ENCODE measurements around the gene AP1S3.
"Not testable (repeated sequence)": the region's sequence is repeated elsewhere in the genome, so short reads cannot be mapped to it uniquely, and the experiment has no call there.

The AP1S3 gene

DNA sequence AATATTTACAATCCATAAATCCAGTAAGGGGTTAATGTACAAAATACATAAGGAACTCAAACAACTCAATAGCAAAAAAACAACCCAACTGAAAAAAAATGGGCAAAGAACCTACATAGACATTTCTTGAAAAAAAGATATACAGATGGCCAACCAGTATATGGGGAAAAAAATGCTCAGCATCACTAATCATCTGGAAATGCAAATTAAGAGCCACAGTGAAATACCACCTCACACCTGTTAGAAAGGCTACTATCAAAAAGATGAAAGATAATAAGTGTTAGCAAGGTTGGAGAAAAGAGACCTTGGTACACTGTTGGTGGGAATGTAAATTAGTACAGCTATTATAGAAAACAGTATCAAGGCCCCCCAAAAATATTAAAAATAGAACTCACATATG, 14.6 kb downstream of the AP1S3 start:
- Histone ChIP-seq H3K4me3 (ENCODE audit: low read length) (no peak overlapping the region), H3K27me3 (ENCODE audit: insufficient read depth, low read length) (no peaks in the 10 kb centered on the region), H3K4me1 (ENCODE audit: insufficient read depth, low read length) (no peaks in the 10 kb centered on the region), H3K27ac (ENCODE audit: low read length) (no peak overlapping the region), H3K9me3 (ENCODE audit: insufficient read depth, low read depth, low read length) (no peaks in the 10 kb centered on the region), H3K36me3 (ENCODE audit: insufficient read depth, low read depth, low read length) (no peaks in the 10 kb centered on the region), H3K9ac (ENCODE audit: low read depth, low read length) (no peak overlapping the region)

DNA sequence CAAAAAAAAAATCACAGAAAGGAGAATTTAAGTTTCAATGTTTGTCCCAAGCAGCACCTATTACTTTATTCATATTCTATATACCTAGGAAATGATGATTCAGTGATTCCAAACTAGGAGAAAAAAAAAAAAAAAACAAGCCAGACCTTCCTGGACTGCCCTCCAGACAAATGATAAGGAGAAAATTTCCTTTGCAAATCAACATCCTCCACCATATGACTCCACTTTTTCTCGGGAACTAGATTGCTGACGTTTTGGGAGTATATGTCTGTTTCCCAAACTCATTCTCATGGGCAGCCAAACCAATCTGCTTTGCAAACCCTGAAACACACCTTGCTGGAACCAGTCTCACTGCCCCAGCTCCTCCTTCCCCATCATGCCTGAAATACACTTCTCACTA, 16.8 kb downstream of the AP1S3 start:
- no peak overlapping the region for H3K27ac ChIP-seq (ENCODE audit: low read length)
- no peaks in the 10 kb centered on the region for H3K27me3 ChIP-seq (ENCODE audit: insufficient read depth, low read length)
- H3K36me3 ChIP-seq (ENCODE audit: insufficient read depth, low read depth, low read length): no peaks in the 10 kb centered on the region
- H3K4me1 ChIP-seq (ENCODE audit: insufficient read depth, low read length): no peaks in the 10 kb centered on the region
- no peak overlapping the region for H3K9ac ChIP-seq (ENCODE audit: low read depth, low read length)
- no peaks in the 10 kb centered on the region for H3K9me3 ChIP-seq (ENCODE audit: insufficient read depth, low read depth, low read length)
- no peak overlapping the region for H3K4me3 ChIP-seq (ENCODE audit: low read length)

DNA sequence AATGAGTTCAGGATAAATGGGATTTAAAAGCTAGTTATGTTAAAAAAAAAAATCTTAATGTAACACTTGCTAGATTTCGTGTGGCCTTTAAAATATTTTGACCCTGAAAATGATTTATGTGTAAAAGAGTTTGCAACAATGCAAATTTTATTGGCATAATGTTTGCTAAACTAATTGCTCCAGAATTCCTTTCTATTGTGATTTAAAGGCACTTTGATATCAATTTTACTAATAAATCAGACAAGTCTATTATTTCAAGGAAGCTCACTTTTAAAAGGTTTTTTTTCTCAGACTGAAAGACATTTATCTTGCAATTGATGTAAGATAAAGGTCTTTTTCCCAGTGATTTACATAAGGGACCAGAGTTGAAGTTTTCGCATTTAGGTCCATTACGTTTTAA, 17.5 kb downstream of the AP1S3 start:
- Histone ChIP-seq H3K4me1 (ENCODE audit: insufficient read depth, low read length) (no peaks in the 10 kb centered on the region), H3K36me3 (ENCODE audit: insufficient read depth, low read depth, low read length) (no peaks in the 10 kb centered on the region), H3K4me3 (ENCODE audit: low read length) (no peak overlapping the region), H3K27me3 (ENCODE audit: insufficient read depth, low read length) (no peaks in the 10 kb centered on the region), H3K27ac (ENCODE audit: low read length) (no peak overlapping the region), H3K9me3 (ENCODE audit: insufficient read depth, low read depth, low read length) (no peaks in the 10 kb centered on the region), H3K9ac (ENCODE audit: low read depth, low read length) (no peak overlapping the region)

DNA sequence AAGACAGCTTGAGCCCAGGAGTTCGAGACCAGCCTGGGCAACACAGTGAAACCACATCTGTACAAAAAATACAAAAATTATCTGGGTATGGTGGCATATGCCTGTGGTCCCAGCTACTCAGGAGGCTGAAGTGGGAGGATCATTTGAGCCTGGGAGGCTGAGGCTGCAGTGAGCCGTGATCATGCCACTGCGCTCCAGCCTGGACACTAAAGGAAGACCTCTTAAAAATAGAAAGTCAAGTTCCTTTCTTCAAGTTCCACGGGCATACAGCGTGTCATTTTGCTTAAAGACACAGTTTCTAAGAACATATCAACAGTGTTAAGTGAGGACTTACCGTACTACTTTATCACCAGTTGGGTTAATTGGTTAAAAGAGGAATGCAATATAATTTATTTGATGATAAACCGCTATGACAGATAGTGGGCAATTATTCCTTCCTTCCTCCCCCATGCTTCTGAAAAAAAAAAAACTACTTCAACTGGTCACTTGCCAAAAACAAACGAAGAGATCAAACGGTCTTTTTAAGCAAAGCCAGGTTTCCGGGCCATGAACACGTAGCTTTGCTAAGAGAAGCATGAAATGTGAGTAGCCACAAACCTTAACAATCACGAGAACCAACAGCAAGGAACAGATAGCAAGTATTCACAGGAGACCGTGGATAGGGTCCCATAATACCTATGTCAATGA, 21.4 kb downstream of the AP1S3 start:
- H3K9me3 ChIP-seq (ENCODE audit: insufficient read depth, low read depth, low read length): no peaks in the 10 kb centered on the region
- H3K4me3 ChIP-seq (ENCODE audit: low read length): no peak overlapping the region
- H3K4me1 ChIP-seq (ENCODE audit: insufficient read depth, low read length): no peaks in the 10 kb centered on the region
- H3K9ac ChIP-seq (ENCODE audit: low read depth, low read length): no peak overlapping the region
- H3K27ac ChIP-seq (ENCODE audit: low read length): no peak overlapping the region
- no peaks in the 10 kb centered on the region for H3K27me3 ChIP-seq (ENCODE audit: insufficient read depth, low read length)
- H3K36me3 ChIP-seq (ENCODE audit: insufficient read depth, low read depth, low read length): no peaks in the 10 kb centered on the region

DNA sequence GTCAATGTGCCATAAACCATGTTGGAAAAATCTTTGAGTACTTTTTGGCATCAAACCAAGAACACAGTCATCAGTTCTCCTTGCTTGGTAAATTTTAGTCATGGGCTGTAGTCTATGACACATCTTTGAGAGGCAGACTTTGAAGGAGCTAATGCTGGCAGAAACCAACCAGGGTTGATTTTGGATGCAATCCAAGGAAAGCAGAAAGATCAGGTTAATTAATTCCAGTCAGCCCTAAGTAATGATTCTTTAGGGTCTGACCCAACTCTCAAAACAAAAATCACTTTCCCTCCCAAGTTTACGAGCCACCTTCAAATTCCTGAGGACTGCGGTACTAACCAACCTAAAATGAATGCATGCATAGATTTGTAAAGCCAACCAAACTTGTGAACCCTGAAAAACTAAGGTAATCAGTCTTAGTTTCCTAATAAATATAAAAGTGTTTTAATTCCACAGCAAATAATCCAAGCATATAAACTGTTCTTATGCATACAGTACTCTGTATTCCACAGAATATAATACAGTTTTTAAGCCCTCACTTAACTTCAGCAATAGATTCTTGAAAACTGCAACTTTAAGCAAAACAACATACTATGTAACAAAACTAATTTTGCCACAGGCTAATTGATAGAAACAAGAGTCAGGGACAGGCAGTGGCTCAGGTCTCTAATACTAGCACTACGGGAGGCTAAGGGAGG, 22.0 kb downstream of the AP1S3 start:
- Histone ChIP-seq H3K4me1 (ENCODE audit: insufficient read depth, low read length) (no peaks in the 10 kb centered on the region), H3K9me3 (ENCODE audit: insufficient read depth, low read depth, low read length) (no peaks in the 10 kb centered on the region), H3K4me3 (ENCODE audit: low read length) (no peak overlapping the region), H3K36me3 (ENCODE audit: insufficient read depth, low read depth, low read length) (no peaks in the 10 kb centered on the region), H3K9ac (ENCODE audit: low read depth, low read length) (no peak overlapping the region), H3K27ac (ENCODE audit: low read length) (no peak overlapping the region), H3K27me3 (ENCODE audit: insufficient read depth, low read length) (no peaks in the 10 kb centered on the region)

DNA sequence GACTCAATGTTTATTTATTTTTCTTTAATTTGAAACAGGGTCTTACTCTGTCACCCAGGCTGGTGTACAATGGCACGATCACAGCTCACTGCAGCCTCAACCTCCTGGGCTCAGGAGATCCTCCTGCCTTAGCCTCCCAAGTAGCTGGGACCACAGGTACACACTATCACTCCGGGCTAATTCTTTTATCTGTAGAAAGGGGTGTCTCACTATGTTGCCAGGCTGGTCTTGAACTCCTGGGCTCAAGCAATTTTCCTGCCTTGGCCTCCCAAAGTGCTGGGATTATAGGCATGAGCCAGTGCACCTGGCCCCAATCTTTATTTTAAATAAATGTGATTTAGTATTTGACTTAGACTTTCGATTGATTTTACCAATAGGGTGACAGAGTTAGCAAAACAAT, 22.6 kb downstream of the AP1S3 start:
- not testable (repeated sequence) for H3K4me3 ChIP-seq (ENCODE audit: low read length); H3K27ac ChIP-seq (ENCODE audit: low read length); H3K27me3 ChIP-seq (ENCODE audit: insufficient read depth, low read length); H3K9ac ChIP-seq (ENCODE audit: low read depth, low read length); H3K36me3 ChIP-seq (ENCODE audit: insufficient read depth, low read depth, low read length); H3K9me3 ChIP-seq (ENCODE audit: insufficient read depth, low read depth, low read length); H3K4me1 ChIP-seq (ENCODE audit: insufficient read depth, low read length)

DNA sequence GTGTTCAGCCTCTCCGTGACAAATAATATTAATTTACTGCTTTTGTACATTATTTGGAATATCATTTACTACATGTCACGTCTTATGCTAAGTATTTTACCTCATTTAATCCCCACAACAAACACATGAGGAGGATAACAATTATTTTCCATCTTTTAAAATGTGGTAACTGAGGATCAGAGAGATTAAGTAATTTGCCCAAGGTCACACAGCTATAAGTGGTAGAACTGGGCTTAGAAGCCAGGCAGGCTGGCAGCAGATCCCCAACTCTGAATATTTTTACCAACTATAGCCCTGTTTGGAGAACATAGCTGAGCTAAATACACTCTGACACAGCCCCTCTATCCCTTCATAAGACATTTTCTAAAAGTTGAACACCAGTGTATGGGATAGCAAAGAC, 24.1 kb downstream of the AP1S3 start:
- Histone ChIP-seq H3K4me1 (ENCODE audit: insufficient read depth, low read length) (no peaks in the 10 kb centered on the region), H3K9me3 (ENCODE audit: insufficient read depth, low read depth, low read length) (no peaks in the 10 kb centered on the region), H3K4me3 (ENCODE audit: low read length) (no peak overlapping the region), H3K36me3 (ENCODE audit: insufficient read depth, low read depth, low read length) (no peaks in the 10 kb centered on the region), H3K27ac (ENCODE audit: low read length) (no peak overlapping the region), H3K9ac (ENCODE audit: low read depth, low read length) (no peak overlapping the region), H3K27me3 (ENCODE audit: insufficient read depth, low read length) (no peaks in the 10 kb centered on the region)

DNA sequence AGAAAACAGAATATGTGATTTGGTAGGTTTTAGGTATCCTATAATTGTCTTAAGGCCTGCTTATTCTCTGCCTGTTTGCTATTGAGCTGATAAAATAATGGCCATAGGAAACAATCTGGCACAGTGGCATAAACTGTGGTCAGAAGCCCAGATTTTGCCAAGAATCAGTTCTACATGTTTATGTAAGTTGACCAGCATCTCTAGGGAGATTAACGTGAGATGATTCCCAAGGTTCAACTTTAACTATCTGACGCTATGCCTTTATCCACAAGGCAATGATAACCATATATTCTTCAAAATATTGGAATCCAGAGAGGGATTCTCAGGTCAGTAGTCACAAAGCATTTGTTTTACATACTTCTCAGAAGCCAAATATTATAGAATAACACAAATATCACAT, 25.6 kb downstream of the AP1S3 start:
- no peaks in the 10 kb centered on the region for H3K9me3 ChIP-seq (ENCODE audit: insufficient read depth, low read depth, low read length)
- no peak overlapping the region for H3K4me3 ChIP-seq (ENCODE audit: low read length)
- H3K36me3 ChIP-seq (ENCODE audit: insufficient read depth, low read depth, low read length): no peaks in the 10 kb centered on the region
- H3K4me1 ChIP-seq (ENCODE audit: insufficient read depth, low read length): no peaks in the 10 kb centered on the region
- H3K9ac ChIP-seq (ENCODE audit: low read depth, low read length): no peak overlapping the region
- H3K27me3 ChIP-seq (ENCODE audit: insufficient read depth, low read length): no peaks in the 10 kb centered on the region
- H3K27ac ChIP-seq (ENCODE audit: low read length): no peak overlapping the region

DNA sequence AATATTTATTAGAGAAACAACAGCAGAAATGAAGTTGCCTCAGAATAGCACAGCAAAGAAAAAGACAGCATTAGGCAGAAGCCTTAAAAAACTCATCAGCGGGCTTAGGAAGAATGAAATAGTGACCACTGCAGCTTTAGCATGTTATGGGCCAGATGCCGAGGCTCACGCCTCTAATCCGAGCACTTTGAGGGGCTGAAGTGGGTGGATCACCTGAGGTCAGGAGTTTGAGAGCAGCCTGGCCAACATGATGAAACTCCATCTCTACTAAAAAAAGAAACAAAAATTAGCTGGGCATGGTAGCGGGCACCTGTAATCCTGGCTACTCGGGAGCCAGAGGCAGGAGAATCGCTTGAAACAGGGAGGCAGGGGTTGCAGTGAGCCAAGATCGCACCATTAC, 32.4 kb downstream of the AP1S3 start:
- H3K4me1 ChIP-seq (ENCODE audit: insufficient read depth, low read length): no peaks in the 10 kb centered on the region
- H3K4me3 ChIP-seq (ENCODE audit: low read length): no peak overlapping the region
- H3K27ac ChIP-seq (ENCODE audit: low read length): no peak overlapping the region
- no peaks in the 10 kb centered on the region for H3K36me3 ChIP-seq (ENCODE audit: insufficient read depth, low read depth, low read length)
- no peaks in the 10 kb centered on the region for H3K9me3 ChIP-seq (ENCODE audit: insufficient read depth, low read depth, low read length)
- no peak overlapping the region for H3K9ac ChIP-seq (ENCODE audit: low read depth, low read length)
- H3K27me3 ChIP-seq (ENCODE audit: insufficient read depth, low read length): no peaks in the 10 kb centered on the region

DNA sequence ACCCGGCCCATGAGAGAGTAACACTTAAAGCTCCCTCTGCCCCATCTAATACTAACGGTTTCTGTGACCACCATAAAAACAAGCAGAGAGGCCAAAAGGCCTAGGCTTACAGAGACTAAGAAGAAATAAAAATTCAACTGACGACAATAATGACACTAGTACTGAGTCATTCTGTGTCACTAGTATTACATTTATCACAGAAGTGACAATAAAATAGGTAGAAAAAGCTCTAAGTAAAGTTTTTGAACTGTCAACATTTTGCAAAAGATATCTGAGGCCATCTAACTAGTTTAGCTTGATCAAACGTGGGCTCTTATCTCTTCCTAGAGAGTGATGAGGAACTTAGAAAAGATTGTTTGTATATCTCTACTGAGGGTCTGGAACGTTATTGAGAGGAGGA, 35.6 kb downstream of the AP1S3 start:
- Histone ChIP-seq H3K27ac (ENCODE audit: low read length) (no peak overlapping the region), H3K4me1 (ENCODE audit: insufficient read depth, low read length) (no peaks in the 10 kb centered on the region), H3K4me3 (ENCODE audit: low read length) (no peak overlapping the region), H3K9ac (ENCODE audit: low read depth, low read length) (no peak overlapping the region), H3K9me3 (ENCODE audit: insufficient read depth, low read depth, low read length) (no peaks in the 10 kb centered on the region), H3K27me3 (ENCODE audit: insufficient read depth, low read length) (no peaks in the 10 kb centered on the region), H3K36me3 (ENCODE audit: insufficient read depth, low read depth, low read length) (no peaks in the 10 kb centered on the region)

DNA sequence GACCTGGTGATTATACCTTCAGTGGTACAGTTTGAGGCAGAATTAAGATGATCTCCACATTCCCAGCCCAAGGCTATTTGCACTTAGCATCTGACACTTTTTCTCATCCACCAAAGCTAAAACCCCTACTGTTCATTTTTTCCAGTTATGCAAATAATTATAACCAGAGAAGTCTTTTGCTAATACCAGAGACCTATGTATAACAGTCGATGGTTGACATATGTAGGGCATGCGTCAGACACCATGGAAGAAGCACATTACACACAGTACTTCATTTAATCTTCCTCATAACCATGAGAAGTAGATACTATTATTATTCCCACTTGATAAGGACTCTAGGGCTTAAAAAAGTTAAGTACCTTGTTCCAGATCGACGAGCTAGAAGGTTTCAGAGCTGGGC, 36.5 kb downstream of the AP1S3 start:
- no peak overlapping the region for H3K27ac ChIP-seq (ENCODE audit: low read length)
- no peaks in the 10 kb centered on the region for H3K4me1 ChIP-seq (ENCODE audit: insufficient read depth, low read length)
- H3K27me3 ChIP-seq (ENCODE audit: insufficient read depth, low read length): no peaks in the 10 kb centered on the region
- no peaks in the 10 kb centered on the region for H3K9me3 ChIP-seq (ENCODE audit: insufficient read depth, low read depth, low read length)
- H3K36me3 ChIP-seq (ENCODE audit: insufficient read depth, low read depth, low read length): no peaks in the 10 kb centered on the region
- no peak overlapping the region for H3K4me3 ChIP-seq (ENCODE audit: low read length)
- no peak overlapping the region for H3K9ac ChIP-seq (ENCODE audit: low read depth, low read length)

DNA sequence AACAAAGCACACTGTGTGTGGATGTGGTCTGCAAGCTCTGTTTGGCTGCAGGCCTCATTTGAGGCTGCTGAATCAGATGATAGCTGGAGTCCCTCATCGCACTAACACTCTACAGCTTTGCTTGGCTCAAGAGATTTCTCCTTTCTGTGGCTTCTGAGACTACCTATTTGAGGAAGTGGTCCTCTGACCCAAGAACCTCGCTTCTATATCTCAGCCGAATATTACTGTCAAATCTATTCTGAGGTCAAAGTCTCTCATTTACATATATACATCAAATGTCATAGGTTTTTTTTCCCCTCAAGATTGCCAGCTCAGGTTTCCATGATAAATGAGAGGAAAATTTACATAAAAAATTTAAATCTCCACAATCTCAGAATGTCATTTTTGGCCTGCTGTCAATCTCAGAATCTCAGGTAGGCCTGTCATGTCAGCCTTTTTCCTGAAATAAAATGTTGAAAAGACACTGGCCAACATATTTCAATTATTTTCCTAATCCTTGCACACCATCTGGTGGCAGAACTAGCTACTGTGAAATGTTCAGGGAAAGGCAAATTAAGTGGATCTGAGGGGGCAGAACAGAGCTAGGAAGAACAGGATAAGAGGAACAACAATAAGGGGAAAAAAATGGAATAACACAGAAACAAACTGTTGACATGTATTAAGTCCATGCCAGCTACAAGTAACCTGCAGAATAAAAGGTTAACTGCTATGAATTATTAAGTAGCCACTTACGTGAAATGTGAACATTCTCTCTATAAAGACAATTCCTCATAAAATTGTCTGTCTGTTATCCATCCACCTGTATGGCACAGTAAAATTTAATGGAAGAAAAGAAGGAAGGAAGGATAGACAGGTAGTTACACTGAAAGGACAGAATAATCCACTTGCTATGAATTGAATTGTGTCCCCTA, 39.3 kb downstream of the AP1S3 start:
- no peaks in the 10 kb centered on the region for H3K27me3 ChIP-seq (ENCODE audit: insufficient read depth, low read length)
- no peaks in the 10 kb centered on the region for H3K36me3 ChIP-seq (ENCODE audit: insufficient read depth, low read depth, low read length)
- H3K4me1 ChIP-seq (ENCODE audit: insufficient read depth, low read length): no peaks in the 10 kb centered on the region
- no peak overlapping the region for H3K9ac ChIP-seq (ENCODE audit: low read depth, low read length)
- H3K4me3 ChIP-seq (ENCODE audit: low read length): no peak overlapping the region
- H3K9me3 ChIP-seq (ENCODE audit: insufficient read depth, low read depth, low read length): no peaks in the 10 kb centered on the region
- H3K27ac ChIP-seq (ENCODE audit: low read length): no peak overlapping the region

All from iPS-20b (cell line).